Measurements from ENCODE around the gene ARF3. TPM values are rescaled to one million over a fixed set of nuclear protein-coding genes. Genes with fewer than 3 reads are reported as not detected.

Gene ARF3
- total and polyA plus RNA-seq, 2 of the 13 experiments (the other 11 are each of a cell fraction or from before 2014, with no cell fraction given), result 53.8 to 57.9 TPM

GRCh38 chr12:48907245-48907644, 50.0 kb downstream of the ARF3 start (continued):
- TF ChIP-seq SP4 (CRISPR knock-in tag; IDR thresholded peaks at IDR 0.05) (no peak), ZNF556 (CRISPR knock-in tag; IDR thresholded peaks at IDR 0.05; ENCODE audit: borderline replicate concordance) (no peak), ZSCAN9 (CRISPR knock-in tag; IDR thresholded peaks at IDR 0.05; ENCODE audit: borderline replicate concordance) (no peak), NFYB (CRISPR knock-in tag; IDR thresholded peaks at IDR 0.05) (no peak), XRCC5 (optimal IDR thresholded peaks at IDR 0.05; ENCODE audit: low read length) (no peak), ZNF256 (CRISPR knock-in tag; conservative IDR thresholded peaks at IDR 0.05) (no peak), PPARG (CRISPR knock-in tag; conservative IDR thresholded peaks at IDR 0.05) (peak; percentile 65), TFDP2 (CRISPR knock-in tag; IDR thresholded peaks at IDR 0.05) (no peak), CENPT (CRISPR knock-in tag; IDR thresholded peaks at IDR 0.05; ENCODE audit: low read depth) (no peak), NBN (conservative IDR thresholded peaks at IDR 0.05) (no peak), CREM (IDR thresholded peaks at IDR 0.05) (peak; percentile 30; the same call in 1 of the 2 replicates), CREM (CRISPR knock-in tag; IDR thresholded peaks at IDR 0.05) (no peak), ZNF574 (CRISPR knock-in tag; IDR thresholded peaks at IDR 0.05) (no peak), ZNF235 (CRISPR knock-in tag; IDR thresholded peaks at IDR 0.05; ENCODE audit: borderline replicate concordance) (no peak), CBFB (CRISPR knock-in tag; IDR thresholded peaks at IDR 0.05) (no peak), FOXP4 (CRISPR knock-in tag; IDR thresholded peaks at IDR 0.05) (peak; percentile 52; the same call in 1 of the 2 replicates), SNRNP70 (IDR thresholded peaks at IDR 0.05; ENCODE audit: low read depth, low read length) (no peak), ASH2L (IDR thresholded peaks at IDR 0.05; ENCODE audit: insufficient read length, low read depth, low read length) (no peak), STAG1 (CRISPR knock-in tag; IDR thresholded peaks at IDR 0.05) (no peak), ZBTB21 (CRISPR knock-in tag; IDR thresholded peaks at IDR 0.05) (no peak), ZNF431 (CRISPR knock-in tag; IDR thresholded peaks at IDR 0.05; ENCODE audit: borderline replicate concordance, low read depth) (no peak), ZNF530 (CRISPR knock-in tag; IDR thresholded peaks at IDR 0.05; ENCODE audit: low read depth) (no peak), GRHL1 (CRISPR knock-in tag; conservative IDR thresholded peaks at IDR 0.05) (no peak), ETV5 (CRISPR knock-in tag; IDR thresholded peaks at IDR 0.05; ENCODE audit: borderline replicate concordance) (peak; percentile 23; the same call in 1 of the 2 replicates)

All from HepG2 (cell line).